ENCODE results near the gene CMYA5. TPM values are rescaled to one million over a fixed set of nuclear protein-coding genes. Genes with fewer than 3 reads are reported as not detected.

CMYA5 gene
- total RNA-seq, 1 experiment from 2014 or later: 0.15 TPM

GRCh38 chr5:79800979-79801827 lies 111.6 kb downstream of the CMYA5 start:
- CTCF ChIA-PET: no interaction called here
- Histone ChIP-seq H3K4me3 (ENCODE audit: low read length) (no peak overlapping the region), H3K27ac (ENCODE audit: low read length) (no peak overlapping the region), H3K4me1 (ENCODE audit: insufficient read depth, low read length) (no peaks in the 10 kb centered on the region), H3F3A (ENCODE audit: low read length, unreplicated experiment) (no peaks in the 10 kb centered on the region), H3K27me3 (ENCODE audit: low read length) (no peaks in the 10 kb centered on the region), H3K4me2 (ENCODE audit: low read length) (no peak overlapping the region), H4K20me1 (ENCODE audit: low read length) (no peaks in the 10 kb centered on the region), H3K9me2 (replicated peaks; ENCODE audit: low read length) (no peaks in the 10 kb centered on the region), H3K9me3 (ENCODE audit: low read length) (no peaks in the 10 kb centered on the region), H3K79me2 (ENCODE audit: low read length) (no peaks in the 10 kb centered on the region), H3K36me3 (ENCODE audit: low read depth, low read length) (no peaks in the 10 kb centered on the region), H2AFZ (ENCODE audit: low read length) (no peak overlapping the region), H3K9ac (ENCODE audit: low read length) (no peak overlapping the region)
- TF ChIP-seq EZH2phosphoT487 (IDR thresholded peaks at IDR 0.05; ENCODE audit: borderline replicate concordance, low read length) (no peak), EZH2 (IDR thresholded peaks at IDR 0.05; ENCODE audit: low read length, unreplicated experiment) (no peak), CTCF (conservative IDR thresholded peaks at IDR 0.05; ENCODE audit: low read depth, low read length) (no peak)
- POLR2A ChIA-PET (ENCODE audit: unreplicated experiment): no interaction called here
- intact Hi-C loops (cut with micrococcal nuclease): no loop called here
- DNase-seq (no peak), ATAC-seq (no peak)
- BruUV-seq (replicated peaks): no TSS peak

- Histone ChIP-seq H3K79me2 (ENCODE audit: low read length) (no peaks in the 10 kb centered on the region), H3K4me3 (ENCODE audit: low read length) (no peak overlapping the region), H3K4me2 (ENCODE audit: low read length) (no peak overlapping the region), H3K9me2 (replicated peaks; ENCODE audit: low read length) (no peaks in the 10 kb centered on the region), H3K4me1 (ENCODE audit: insufficient read depth, low read length) (no peaks in the 10 kb centered on the region), H2AFZ (ENCODE audit: low read length) (no peak overlapping the region), H3K9ac (ENCODE audit: low read length) (no peak overlapping the region), H4K20me1 (ENCODE audit: low read length) (no peaks in the 10 kb centered on the region), H3K27ac (ENCODE audit: low read length) (no peak overlapping the region), H3K27me3 (ENCODE audit: low read length) (no peaks in the 10 kb centered on the region), H3K9me3 (ENCODE audit: low read length) (no peaks in the 10 kb centered on the region), H3F3A (ENCODE audit: low read length, unreplicated experiment) (no peaks in the 10 kb centered on the region), H3K36me3 (ENCODE audit: low read depth, low read length) (no peaks in the 10 kb centered on the region)
- intact Hi-C loops (cut with micrococcal nuclease): no loop called here
- DNase-seq (no peak), ATAC-seq (no peak)
- TF ChIP-seq EZH2phosphoT487 (IDR thresholded peaks at IDR 0.05; ENCODE audit: borderline replicate concordance, low read length) (no peak), EZH2 (IDR thresholded peaks at IDR 0.05; ENCODE audit: low read length, unreplicated experiment) (no peak), CTCF (conservative IDR thresholded peaks at IDR 0.05; ENCODE audit: low read depth, low read length) (no peak)
- POLR2A ChIA-PET (ENCODE audit: unreplicated experiment): no interaction called here
- CTCF ChIA-PET: no interaction called here
- no TSS peak for BruUV-seq (replicated peaks)
Observed at GRCh38 chr5:79802406-79802805, 112.8 kb downstream of the CMYA5 start.

GRCh38 chr5:79803007-79803406 lies 113.4 kb downstream of the CMYA5 start:
- Histone ChIP-seq H3K36me3 (ENCODE audit: low read depth, low read length) (no peaks in the 10 kb centered on the region), H3K79me2 (ENCODE audit: low read length) (no peaks in the 10 kb centered on the region), H3K9me2 (replicated peaks; ENCODE audit: low read length) (no peaks in the 10 kb centered on the region), H4K20me1 (ENCODE audit: low read length) (no peaks in the 10 kb centered on the region), H3K4me3 (ENCODE audit: low read length) (no peak overlapping the region), H3K27me3 (ENCODE audit: low read length) (no peaks in the 10 kb centered on the region), H3K9me3 (ENCODE audit: low read length) (no peaks in the 10 kb centered on the region), H3K4me2 (ENCODE audit: low read length) (no peak overlapping the region), H3K9ac (ENCODE audit: low read length) (no peak overlapping the region), H3K27ac (ENCODE audit: low read length) (no peak overlapping the region), H3K4me1 (ENCODE audit: insufficient read depth, low read length) (no peaks in the 10 kb centered on the region), H3F3A (ENCODE audit: low read length, unreplicated experiment) (no peaks in the 10 kb centered on the region), H2AFZ (ENCODE audit: low read length) (no peak overlapping the region)
- BruUV-seq (replicated peaks): no TSS peak
- intact Hi-C loops (cut with micrococcal nuclease): no loop called here
- CTCF ChIA-PET: no interaction called here
- no peak for TF ChIP-seq EZH2phosphoT487 (IDR thresholded peaks at IDR 0.05; ENCODE audit: borderline replicate concordance, low read length)
- no peak for TF ChIP-seq EZH2 (IDR thresholded peaks at IDR 0.05; ENCODE audit: low read length, unreplicated experiment)
- TF ChIP-seq CTCF (conservative IDR thresholded peaks at IDR 0.05; ENCODE audit: low read depth, low read length): no peak
- POLR2A ChIA-PET (ENCODE audit: unreplicated experiment): no interaction called here
- ATAC-seq (no peak), DNase-seq (no peak)
